Suppressor macrophage treated with lipopolysaccharide for 4 hours (primary cell): Measurements from ENCODE around the gene HSPB6.
A peak's percentile ranks its signal among the peaks of the same experiment; 100 is the strongest.
"Not testable (repeated sequence)": the region's sequence is repeated elsewhere in the genome, so short reads cannot be mapped to it uniquely, and the experiment has no call there.

ENCODE experiments used
- DNase-seq: peaks from one replicate; pipeline ENCODE4 v3.0.0-alpha.2; 2020

The HSPB6 gene

GRCh38 chr19:35756377-35757230, at the start of gene HSPB6:
HSPB6 (minus strand) TSS chr19:35757029; CDS start chr19:35757008, 21 bp downstream.
- DNase-seq: no peak

- DNase-seq: no peak
Observed at GRCh38 chr19:35806597-35806996, 49.8 kb upstream of the HSPB6 start.

- DNase-seq: no peak
Observed at GRCh38 chr19:35805526-35806102, 48.8 kb upstream of the HSPB6 start.

GRCh38 chr19:35801828-35802227, 45.0 kb upstream of the HSPB6 start:
- DNase-seq: no peak

GRCh38 chr19:35797663-35798062, 40.8 kb upstream of the HSPB6 start:
- DNase-seq: peak; percentile 9

GRCh38 chr19:35796645-35797542, 40.1 kb upstream of the HSPB6 start:
- no peak for DNase-seq

GRCh38 chr19:35795564-35795963, 38.7 kb upstream of the HSPB6 start:
- DNase-seq: not testable (repeated sequence)

- DNase-seq: no peak
Observed at GRCh38 chr19:35793381-35794165, 36.7 kb upstream of the HSPB6 start.

- no peak for DNase-seq
Observed at GRCh38 chr19:35792888-35793287, 36.1 kb upstream of the HSPB6 start.

- DNase-seq: no peak
Observed at GRCh38 chr19:35792312-35792711, 35.5 kb upstream of the HSPB6 start.

- DNase-seq: no peak
Observed at GRCh38 chr19:35791814-35792279, 35.0 kb upstream of the HSPB6 start.

- no peak for DNase-seq
Observed at GRCh38 chr19:35790981-35791813, 34.4 kb upstream of the HSPB6 start.

GRCh38 chr19:35789978-35790944, 33.4 kb upstream of the HSPB6 start:
- DNase-seq: no peak

- no peak for DNase-seq
Observed at GRCh38 chr19:35789195-35789977, 32.6 kb upstream of the HSPB6 start.

- no peak for DNase-seq
Observed at GRCh38 chr19:35788205-35788960, 31.6 kb upstream of the HSPB6 start.

- DNase-seq: no peak
Observed at GRCh38 chr19:35787227-35787799, 30.5 kb upstream of the HSPB6 start.

GRCh38 chr19:35786299-35787160, 29.7 kb upstream of the HSPB6 start:
- DNase-seq: no peak
